GM13976 (cell line): ENCODE data around the gene IGIP.

ENCODE experiments used
- DNase-seq: peaks from one replicate; pipeline ENCODE4 v3.0.0; 2012; ENCODE audit warnings: low spot score
- in situ Hi-C: fragments of 300-500 bp; cut with MboI; formaldehyde crosslinking; loops from one replicate; pipeline ENCODE4 v1.12.0; 2022; ENCODE audit warnings: low sequenced_read_pairs, mixed read lengths, inconsistent platforms; ENCODE audit not compliant: unreplicated experiment
- TF ChIP-seq, protein P1 (sequence below): IDR thresholded peaks from 2 replicates; pipeline ENCODE4 v1.5.1; 2012; ENCODE audit warnings: borderline replicate concordance, mild to moderate bottlenecking; ENCODE audit not compliant: insufficient read depth; ENCODE audit errors: extremely low read depth, missing control alignments, control extremely low read depth

The IGIP gene

DNA sequence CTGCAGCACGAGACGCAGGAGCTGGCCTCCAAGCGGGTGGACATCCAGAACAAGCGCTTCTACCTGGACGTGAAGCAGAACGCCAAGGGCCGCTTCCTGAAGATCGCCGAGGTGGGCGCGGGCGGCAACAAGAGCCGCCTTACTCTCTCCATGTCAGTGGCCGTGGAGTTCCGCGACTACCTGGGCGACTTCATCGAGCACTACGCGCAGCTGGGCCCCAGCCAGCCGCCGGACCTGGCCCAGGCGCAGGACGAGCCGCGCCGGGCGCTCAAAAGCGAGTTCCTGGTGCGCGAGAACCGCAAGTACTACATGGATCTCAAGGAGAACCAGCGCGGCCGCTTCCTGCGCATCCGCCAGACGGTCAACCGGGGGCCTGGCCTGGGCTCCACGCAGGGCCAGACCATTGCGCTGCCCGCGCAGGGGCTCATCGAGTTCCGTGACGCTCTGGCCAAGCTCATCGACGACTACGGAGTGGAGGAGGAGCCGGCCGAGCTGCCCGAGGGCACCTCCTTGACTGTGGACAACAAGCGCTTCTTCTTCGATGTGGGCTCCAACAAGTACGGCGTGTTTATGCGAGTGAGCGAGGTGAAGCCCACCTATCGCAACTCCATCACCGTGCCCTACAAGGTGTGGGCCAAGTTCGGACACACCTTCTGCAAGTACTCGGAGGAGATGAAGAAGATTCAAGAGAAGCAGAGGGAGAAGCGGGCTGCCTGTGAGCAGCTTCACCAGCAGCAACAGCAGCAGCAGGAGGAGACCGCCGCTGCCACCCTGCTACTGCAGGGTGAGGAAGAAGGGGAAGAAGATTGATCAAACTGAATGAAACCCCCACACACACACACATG, 11.2 kb upstream of the IGIP start:
- in situ Hi-C loops: no loop called here
- peak; percentile 50 for DNase-seq
- TF ChIP-seq, protein P1, sequence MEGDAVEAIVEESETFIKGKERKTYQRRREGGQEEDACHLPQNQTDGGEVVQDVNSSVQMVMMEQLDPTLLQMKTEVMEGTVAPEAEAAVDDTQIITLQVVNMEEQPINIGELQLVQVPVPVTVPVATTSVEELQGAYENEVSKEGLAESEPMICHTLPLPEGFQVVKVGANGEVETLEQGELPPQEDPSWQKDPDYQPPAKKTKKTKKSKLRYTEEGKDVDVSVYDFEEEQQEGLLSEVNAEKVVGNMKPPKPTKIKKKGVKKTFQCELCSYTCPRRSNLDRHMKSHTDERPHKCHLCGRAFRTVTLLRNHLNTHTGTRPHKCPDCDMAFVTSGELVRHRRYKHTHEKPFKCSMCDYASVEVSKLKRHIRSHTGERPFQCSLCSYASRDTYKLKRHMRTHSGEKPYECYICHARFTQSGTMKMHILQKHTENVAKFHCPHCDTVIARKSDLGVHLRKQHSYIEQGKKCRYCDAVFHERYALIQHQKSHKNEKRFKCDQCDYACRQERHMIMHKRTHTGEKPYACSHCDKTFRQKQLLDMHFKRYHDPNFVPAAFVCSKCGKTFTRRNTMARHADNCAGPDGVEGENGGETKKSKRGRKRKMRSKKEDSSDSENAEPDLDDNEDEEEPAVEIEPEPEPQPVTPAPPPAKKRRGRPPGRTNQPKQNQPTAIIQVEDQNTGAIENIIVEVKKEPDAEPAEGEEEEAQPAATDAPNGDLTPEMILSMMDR: no peak

DNA sequence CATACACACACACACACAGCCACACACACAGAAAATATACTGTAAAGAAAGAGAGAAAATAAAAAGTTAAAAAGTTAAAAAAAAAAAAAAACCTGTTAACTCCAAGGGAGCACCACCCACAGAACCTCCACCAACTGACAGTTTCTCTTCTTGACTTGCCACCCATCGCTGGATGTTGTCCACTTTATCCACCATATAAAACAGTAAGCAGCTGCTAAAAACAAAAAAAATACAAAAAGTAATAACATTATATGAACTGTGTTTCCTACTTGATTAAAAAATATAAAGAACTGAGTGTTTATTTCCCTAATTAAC, 10.6 kb upstream of the IGIP start:
- in situ Hi-C loops: no loop called here
- TF ChIP-seq, protein P1: no peak
- DNase-seq: no peak

DNA sequence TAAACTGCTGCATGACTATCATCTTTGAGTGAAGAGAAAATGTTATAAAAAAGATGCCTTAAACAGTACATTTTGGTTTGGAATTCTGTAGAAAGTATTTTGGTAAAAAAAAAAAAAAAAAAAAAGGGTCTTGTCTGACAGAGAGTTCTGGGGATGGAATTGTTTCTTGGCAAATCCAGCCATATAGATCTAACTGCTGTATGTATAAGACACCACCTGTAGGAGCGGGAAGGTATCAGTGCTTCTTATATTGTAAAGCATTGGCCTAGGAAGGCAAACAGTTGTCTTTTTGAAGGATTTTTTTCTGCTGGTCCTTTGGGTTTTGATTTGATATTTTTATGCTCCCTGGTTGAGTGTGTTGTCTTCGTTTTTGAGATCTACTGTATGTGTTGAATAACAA, 9.0 kb upstream of the IGIP start:
- TF ChIP-seq, protein P1: no peak
- DNase-seq: no peak
- in situ Hi-C loops: no loop called here

DNA sequence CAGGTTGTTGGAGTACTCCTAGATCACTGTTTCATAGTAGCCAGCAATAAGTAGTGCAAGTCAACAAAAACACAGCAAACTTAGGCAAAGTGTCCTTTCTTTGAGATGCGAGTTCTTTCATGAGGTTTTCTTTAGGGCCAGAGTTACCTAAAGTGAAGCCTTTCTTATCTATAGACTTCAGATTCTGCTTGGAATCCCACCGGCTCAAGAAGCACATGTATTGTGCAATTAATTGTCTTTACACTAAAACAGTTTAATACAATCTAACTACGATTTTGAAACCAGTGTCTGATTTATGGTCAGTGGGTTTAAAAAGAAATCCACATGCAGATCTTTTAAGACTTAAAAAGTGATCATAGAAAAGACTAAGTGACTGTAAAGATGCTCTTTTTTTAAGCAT, 8.2 kb upstream of the IGIP start:
- in situ Hi-C loops: no loop called here
- DNase-seq: no peak
- TF ChIP-seq, protein P1: no peak

DNA sequence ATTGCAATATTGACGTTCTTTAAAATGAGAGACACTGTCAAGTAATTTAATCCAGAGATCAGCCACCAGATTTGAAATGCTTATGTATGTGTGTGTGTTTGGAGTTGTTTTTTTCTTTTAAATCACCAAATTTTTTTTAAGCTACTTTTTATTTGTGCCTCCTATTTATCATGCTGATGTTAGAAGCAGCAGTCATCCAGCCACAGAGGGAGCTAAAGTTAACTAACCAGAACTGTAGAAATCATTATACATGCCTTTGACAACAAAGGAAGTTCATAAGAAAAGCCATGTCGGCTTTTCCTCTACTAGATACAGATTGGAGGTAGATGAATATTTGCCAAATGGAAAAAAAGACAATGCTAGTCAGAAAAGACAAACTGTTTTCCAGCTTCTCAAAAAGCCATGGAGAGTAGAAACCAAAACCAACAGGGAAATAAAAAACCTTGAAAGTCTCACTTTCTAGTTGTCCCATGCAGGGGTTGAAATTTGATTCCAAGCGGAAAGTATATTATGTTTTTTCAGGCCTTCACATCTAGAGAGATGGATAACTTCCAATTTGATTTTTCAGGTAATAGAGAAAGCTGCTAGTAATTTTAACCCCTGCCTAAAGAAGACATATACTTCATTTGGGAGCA, 7.3 kb upstream of the IGIP start:
- no peak for DNase-seq
- in situ Hi-C loops: no loop called here
- TF ChIP-seq, protein P1: no peak

DNA sequence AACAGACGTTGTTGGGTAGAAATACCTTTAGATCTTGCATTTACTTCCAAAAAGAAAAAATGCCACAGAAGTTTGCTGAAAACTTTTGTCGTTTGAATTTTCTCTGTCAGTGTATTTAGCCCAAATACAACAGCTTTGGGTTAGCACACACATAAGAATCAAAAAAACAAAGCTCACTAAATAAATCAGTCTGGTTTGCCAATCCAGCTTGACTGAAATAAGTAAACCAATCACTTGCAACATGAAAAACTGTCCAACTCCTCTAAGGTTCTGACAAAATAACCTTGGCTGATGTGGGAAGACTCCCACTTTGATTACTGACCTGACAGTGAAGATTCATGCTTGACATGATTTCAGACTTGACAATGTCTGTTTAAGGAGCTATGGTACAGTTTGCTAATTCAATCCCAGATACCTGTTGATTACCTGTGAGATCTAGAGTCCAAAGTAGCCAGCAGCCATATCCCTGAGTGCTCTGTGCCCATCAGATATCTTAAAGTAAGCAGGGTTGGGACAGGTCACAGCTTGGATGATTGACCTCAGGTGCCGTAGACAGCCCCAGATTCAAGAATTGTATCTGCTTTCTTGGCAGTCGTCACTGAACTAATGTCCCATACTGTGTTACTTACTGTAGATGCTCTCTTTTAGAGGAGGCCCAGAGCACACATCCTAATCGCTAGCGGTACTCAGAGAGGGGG, 727 bp downstream of the IGIP start:
- no peak for DNase-seq
- TF ChIP-seq, protein P1: no peak
- in situ Hi-C loops: no loop called here
